ENCODE data around the gene CDK6.

CDK6 gene

DNA sequence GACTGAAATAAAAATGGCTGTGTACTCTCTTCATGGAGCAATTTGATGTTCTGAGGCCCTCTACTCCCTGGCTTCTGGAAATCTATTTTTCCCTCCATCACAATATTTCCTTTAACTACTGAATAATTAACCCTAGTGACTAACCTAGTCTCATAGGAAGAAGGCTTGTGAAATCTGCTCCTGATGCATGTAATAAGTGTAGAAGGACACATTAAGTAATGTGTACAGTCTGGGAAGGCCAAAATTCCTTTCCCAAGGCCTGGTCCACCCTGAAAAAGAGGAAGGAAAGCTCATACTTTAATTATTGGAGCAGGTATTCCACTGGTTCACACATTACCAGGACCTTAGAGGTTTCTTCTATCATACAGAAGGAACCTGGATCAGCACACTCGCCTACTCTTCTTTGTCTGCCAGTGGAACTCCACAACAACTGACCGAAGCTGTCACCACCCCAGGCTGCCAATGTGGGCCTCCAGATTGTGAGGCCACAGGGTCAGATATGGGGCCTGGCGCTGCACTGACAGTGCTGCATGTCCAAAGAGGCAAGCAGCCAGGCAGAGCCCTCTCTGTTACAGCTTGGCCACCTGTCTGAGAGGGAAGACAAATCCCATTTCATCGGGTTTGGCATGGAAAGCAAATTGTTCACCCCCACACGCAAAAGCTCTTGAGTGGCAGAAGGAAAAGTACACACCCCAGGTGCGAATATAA, 191.8 kb downstream of the CDK6 start:
- peak; percentile 50 for DNase-seq (ENCODE audit: low read depth)

DNA sequence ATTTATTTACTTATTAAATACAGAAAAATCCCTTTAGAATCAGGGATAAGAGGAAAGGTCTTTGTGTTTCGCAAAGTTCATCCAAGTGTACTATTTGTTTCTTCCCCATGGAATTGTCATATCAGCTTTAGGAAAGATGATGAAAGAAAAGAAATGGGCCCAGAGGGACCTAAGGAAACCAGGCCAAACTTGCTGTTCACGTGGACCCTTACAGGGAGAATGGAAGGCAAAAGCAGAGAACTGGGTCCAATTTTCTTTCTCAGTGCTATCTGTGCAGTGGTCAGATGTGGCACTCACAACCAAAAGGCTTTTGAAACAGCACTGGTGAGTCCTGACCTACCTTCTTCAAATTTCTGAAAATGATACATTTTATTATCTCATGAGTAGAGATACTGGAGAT, 192.6 kb downstream of the CDK6 start:
- DNase-seq (ENCODE audit: low read depth) = no peak

DNA sequence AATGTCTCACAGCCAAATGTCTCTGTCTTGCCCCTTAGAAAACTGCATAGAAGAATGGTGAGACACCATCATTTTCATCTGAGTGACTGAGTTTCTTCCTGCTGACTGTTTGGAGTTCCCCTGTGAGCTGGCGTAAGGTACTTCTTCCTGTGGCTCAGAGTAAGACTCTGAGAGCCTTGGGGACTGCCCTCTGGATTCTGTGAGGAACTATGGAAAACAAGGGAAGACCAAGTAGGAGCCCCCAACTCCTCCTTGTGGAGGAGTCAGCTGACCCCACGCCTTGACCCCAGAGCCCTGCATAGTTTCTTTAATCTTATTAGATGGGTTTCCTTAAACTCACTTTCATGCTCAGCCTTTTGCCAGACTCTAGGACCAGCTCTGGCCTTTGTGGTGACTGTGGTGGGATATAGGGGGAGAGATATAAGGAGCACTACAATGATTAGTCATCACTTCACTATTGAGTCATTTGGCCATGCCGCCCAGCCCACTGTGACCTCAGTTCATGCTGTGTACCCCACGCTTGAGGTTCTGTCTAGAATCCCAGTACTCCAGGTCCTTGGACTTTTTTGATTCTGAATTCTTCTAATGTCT, 194.4 kb downstream of the CDK6 start:
- peak; percentile 86 for DNase-seq (ENCODE audit: low read depth)

DNA sequence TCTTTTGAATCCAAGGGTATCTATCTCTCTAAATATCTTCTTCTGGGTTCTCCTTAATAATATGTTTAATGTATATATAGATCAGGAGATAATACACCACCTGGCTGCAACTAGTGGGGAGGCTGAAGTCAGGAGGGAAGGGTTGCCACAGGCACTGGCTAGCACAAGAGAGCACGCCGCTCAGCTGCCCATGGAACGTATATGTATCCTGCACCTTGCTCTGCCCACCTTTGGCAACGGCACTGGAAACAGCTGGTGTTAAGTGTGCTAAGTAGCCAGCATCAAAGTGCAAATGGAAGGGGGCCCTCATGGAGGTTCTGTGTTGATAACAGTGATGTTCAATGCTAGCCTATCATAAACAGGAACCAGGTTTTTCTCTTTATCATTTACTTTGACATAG, 196.4 kb downstream of the CDK6 start:
- no peak for DNase-seq (ENCODE audit: low read depth)

DNA sequence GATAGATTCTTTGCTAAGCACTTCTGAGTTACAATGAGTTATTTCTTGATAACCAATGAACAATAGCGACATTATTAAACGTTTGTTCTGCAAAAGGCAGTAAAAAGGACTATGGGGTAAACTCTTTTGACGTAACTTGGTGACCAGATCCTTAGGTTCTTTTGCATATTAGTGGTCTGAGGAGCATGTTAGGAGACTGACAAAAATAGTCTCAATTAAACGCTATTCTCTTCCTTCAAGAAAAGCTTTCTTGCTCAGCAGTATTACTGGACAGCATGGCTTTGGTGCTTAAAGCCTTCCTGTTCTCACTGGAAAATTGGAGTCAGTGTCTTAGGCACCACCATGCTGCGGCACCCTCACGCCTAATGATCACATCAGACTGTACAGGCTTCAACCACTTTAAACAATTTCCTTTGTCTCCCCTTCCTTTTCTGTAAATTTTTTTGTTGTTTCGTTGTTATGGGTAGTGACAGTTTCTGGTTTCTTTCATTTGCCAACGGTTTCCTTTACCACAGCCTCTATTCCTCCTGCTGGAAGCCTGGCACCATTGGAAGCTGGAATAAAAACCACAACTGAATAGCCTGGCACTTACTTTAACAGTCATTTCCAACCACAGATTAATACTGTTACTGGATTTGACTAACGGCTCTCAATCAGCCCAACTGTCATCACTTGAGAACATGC, 197.0 kb downstream of the CDK6 start:
- DNase-seq (ENCODE audit: low read depth) = no peak

DNA sequence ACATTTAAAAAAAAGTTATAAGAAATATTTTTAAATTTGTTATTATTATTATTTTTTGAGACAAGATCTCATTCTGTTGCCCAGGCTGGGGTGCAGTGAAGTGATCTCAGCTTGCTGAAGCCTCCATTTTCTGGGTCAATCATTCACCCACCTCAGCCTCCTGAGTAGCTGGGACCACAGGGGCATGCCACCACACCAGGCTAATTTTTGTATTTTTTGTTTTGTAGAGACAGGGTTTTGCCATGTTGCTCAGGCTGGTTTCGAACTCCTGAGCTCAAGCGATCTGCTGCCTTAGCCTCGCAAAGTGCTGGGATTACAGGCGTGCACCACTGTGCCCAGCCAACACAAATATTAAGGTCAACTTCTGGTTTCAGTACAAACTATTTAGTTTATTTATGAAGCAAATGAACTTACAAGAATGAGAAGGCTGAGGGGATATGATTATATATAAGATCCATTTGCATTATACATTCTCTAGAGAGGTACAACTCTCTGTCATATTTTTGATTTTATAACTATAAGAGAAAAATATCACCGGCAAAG, 200.3 kb downstream of the CDK6 start:
- peak; percentile 65 for DNase-seq (ENCODE audit: low read depth)

DNA sequence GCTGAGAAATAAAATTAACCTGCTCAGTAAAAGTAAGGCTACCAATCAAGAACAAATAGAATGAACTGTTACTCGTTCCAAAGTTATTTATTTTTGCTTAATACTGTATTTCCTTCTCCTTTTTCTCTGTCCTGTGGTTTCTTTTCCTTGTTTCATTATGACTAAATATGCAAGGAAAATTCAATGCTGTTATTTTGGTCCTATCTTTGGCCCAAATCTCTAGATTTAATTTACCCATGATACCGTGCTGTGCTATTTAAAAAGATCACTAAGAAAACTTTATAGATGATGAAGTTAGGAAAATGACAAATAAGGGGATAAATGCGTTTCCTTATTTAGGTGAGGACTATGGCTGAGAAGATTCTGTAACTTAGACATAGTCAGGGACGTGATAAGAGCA, 200.8 kb downstream of the CDK6 start:
- DNase-seq (ENCODE audit: low read depth) = no peak

DNA sequence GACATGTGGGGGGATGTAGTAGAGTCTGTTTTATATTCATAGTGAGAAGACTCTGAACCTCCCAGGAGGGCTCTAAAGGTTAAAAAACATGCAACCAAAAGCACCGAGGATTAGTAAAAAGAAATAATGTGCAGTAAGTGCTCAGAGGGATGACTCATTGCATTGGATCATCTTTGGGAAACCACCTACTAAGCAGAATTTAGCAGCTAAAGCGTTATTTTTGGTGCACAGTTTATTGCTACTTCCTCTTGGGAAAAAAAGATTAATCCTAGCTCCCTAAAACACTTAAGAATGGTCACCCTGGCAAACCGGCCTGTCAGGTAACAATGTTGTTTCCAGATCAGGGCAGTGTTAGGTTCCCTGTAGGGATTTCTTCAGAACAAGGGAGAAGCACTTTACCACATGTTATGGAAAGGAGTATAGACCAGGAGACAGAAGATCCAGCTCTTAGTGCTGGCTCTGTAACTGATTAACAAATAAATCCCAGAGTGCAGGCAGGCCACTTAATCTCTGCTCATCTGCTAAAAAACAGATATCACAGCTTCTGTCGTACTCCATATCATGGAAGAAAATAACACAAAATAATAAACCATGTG, 201.4 kb downstream of the CDK6 start:
- peak; percentile 94 for DNase-seq (ENCODE audit: low read depth)

DNA sequence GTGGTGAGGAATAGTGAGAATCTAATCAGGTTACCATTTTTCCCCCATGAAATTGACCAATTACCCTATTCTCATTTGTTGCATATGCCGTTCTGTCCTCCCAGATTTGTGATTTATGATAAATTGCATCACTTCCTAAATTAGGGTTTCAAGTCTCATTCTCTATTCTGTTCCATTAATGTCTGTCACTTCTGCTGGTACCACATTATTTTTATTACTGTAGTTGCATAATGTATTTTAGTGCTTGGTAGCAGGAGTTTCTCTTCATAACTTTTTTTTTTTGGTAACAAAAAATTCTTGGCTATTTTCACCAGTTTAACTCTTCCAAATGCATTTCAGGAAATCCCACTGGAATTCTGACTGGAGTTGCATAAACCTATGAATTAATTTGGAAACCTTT, 202.2 kb downstream of the CDK6 start:
- DNase-seq (ENCODE audit: low read depth) = no peak

DNA sequence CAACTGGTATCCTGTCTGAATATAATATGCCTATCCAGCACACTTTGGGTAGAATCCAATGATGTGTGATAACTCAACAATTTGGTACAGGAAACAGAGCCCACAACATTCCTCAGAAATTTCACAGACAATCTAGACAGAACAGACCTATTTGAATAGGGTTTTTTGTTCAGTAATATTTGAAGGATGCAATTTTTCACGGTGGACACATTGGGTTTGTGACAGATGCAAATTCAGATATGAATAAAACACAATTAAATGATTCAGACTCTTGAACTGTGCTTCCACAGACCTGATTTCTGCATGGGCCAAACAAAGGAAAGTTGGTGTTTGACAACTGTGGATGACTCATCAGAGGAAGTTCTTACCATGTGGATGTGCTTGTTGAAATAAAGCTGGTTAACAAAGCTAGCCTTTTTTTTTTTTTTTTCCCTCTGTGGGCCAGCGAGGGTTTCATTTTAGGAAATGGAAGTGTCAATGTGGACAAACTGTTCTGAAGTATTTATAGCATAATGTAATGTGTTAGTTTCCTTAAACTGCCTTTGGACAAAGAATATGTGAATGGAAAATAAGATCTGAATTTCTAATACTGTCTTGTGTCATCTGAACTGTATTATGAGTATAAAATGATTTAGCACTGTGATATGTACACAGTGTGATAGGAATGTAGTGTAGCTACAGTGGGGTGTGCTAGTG, 203.0 kb downstream of the CDK6 start:
- peak; percentile 93 for DNase-seq (ENCODE audit: low read depth)

DNA sequence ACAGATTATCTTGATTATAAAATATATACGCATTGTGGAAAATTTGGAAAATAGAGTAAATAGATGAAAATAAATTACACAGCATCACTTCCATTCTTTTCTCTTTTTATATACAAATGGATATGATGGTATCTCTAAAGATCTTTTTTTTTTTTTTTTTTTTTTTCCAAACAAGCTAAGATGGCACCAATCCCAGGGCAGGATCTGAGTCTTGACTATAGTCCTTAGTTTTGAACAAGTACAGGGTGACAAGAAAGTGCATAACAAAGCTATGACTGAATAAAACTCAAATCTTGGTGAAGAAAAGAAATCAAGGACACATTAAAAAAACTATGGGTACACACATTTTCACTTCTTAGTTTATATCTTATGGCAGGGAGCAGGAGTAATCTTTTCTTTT, 203.6 kb downstream of the CDK6 start:
- no peak for DNase-seq (ENCODE audit: low read depth)

DNA sequence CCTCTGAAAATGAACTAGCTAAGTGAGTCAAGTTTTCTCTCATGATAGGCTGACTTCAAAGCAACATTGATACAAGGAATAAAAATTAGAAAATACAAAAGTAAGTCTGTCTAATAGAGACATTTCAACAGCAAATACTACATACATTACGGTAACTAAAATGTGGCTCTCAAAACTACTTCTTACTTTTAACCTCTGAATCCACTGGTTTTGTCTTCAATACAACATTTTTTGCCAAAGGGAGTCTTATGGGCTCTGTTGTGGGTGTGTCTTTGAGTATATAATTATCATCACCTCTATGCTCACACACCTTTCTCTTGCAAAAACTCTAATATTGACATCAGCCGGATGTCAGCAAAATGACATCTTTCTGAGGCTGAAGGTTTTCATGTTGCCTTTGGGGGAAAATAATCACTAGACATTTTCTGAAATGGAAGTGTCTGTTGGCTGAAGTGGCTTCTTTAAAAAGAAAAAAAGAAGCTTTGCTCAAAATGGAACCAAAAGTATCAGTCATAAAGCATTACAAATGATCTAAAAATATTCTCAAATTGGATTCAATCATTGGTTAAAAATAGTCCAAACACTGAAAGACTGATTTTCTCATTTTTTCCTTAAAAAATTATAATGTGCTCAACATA, 204.4 kb downstream of the CDK6 start:
- no peak for DNase-seq (ENCODE audit: low read depth)

DNA sequence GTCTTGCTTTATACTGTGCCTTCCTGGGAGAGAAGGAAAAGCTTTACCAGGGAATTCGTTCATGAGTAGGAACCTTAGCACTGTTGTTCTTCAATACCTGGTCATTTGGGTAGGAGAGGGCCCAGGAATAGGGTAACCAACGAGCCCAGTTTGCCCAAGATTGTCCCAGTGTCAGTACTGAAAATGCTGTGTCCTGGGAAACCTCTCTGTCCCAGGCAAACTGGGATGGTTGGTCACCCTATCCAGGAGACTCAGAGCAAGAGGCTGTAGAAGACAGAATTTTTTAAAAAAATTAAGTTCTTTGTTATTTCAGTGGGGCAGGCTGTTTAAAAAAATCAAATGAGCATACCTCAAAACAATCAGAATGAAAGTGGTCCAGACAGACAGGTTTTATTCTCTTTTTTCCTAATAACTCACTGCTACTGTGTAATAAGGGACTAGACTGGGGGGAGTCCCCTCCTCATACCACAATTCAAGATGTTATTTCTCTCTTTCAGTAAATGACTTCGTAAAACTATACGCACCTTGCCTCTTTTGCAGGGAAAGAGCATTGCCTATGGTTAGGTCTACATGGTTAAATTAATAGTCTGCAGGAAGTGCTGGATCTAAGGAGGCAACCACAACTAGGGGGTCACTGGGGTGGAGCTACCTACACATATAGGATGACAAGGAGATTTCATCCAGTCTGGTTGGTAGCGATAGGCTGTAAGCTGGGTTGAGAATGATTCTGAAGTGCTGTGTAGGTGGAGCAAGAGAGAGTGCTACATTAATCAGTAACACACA, 205.1 kb downstream of the CDK6 start:
- no peak for DNase-seq (ENCODE audit: low read depth)

DNA sequence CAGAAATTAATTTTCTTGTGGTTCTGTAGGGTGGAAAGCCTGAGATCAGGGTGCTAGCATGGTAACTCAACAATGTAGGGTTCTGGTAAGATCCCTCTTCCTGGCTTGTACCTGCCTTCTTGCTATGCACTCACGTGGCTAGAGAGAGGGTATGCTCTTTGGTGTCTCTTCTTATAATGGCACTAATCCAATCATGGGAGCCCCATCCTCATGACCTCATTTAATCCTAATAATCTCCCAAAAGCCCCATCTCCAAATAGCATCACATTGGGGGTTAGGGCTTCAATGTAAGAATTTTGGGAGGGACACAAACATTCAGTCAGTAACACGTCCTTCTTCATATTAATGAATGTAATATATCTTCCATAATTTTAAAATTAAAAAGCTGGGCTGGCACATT, 206.6 kb downstream of the CDK6 start:
- DNase-seq (ENCODE audit: low read depth) = no peak

DNA sequence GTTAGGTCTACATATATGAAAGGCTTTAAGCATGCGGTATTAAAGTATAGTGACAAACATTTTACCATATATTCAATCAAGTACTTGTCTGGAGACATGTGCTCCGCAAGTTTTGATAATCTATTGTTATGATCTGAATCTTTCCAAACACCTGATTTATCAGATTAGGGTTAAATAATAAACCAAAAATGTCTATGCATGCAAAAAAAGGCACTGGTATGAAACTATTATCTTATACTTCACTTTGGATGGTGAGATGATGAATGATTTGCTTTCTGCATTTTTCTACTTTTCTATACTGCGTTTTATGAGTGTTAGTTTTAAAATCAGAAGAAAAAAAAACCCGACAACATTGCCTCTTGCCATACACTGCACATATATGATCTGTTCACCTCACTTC, 208.4 kb downstream of the CDK6 start:
- DNase-seq (ENCODE audit: low read depth) = no peak

DNA sequence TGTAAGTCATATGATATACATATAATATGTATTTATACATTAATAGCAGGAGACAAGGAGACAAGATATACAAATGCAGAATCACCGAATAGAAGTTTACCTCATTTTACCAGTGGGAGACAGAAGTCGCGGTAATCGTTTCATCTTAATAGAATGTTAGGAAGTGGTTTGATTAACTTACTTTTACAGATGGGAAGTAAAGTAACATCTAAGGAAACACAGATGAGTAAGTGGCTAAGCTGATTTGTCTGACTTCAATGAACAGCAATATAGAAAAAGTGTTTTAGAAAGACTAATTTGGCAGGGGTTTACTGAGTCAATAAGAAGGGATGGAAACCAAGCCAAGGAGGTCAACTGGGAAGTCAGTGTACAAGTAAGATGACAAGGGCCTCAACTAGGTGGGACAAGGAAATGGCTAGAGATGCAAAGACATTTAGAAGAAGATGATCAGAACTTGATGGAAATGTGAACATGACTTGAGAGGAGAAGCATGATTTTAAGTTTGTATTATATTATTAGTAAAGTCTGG, 210.0 kb downstream of the CDK6 start:
- DNase-seq (ENCODE audit: low read depth) = no peak

DNA sequence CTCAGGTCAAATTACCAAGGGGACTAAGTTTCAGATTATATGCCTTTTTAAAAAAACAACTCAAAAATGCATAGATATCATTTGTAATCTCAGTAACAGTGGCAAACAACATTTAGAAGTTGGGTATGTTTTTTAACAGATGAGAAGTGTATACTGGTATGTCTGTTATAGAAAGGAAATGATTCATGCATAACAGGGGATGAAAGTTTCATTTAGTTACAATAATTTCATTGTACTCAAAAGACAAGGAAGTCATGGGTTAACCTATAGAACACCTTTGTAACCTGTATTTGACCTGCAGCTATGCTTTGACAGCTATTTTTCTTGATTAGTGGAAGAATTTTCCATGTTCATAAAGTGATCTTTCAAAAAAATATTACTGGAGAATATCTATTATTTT, 210.8 kb downstream of the CDK6 start:
- peak; percentile 52 for DNase-seq (ENCODE audit: low read depth)

DNA sequence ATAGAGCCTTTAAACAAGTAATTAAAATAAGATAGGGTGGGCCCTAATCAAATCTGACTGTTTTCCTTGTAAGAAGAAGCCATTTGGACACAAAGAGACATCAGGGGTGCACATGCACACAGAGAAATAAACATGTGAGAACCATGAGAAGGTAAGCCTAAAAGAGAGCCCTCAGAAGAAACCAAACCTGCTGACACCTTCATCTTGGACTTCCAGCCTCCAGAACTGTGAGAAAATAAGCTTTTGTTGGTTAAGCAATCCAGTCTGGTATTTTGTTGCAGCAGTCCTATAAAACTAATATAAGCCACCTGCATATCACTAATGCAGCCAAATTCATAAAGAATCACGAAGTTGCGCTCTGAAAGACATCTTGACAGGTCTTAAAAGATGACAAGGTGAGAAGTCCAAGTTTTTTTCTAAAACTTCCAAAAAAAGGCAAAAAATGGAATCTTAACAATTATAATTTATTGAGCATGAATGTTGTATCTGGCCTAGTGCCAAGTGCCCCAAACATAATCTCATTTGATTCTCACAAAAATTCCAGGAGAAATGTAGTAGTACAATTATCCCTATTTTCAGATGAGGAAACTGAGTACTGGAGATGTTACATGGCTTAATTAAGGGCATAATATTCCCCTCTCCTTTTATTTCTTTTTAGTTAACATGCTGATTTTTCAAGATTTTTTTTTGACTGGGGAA, 211.9 kb downstream of the CDK6 start:
- no peak for DNase-seq (ENCODE audit: low read depth)

DNA sequence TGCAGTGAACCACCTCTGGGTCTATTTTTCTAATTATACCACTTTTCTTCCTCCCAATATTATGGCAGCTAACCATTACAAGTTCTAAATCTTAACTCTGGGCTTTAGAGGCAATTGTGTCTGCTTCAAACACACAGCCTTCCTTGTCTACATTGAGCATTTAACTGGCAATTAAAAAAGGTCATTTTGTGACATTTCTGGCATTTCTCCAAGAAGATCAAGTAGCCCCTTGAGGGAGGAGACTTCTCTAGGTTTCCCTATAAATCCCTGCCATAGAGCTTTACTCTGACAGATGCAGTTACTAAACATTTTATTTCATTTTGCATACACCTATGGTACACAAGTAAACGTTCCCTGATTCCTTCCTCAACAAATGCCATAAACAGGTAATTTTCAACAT, 212.8 kb downstream of the CDK6 start:
- no peak for DNase-seq (ENCODE audit: low read depth)

DNA sequence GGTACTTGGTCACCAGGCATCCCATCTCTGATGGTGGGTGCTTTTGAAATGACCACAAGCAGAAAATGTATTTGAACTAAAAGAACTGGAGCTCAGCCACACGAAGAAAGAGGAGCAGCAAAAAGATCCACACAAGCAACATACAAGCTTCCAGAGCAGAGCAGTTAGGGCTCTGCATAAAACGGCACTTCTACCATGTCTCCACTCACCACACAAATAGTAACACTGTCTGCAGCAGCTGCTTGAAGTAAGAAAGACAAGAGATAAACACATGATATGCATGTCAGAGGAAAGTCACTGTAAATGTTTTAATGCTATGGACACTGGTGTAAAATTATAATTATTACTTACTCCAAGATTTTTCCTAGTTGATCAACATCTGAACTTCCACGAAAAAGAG, 213.7 kb downstream of the CDK6 start:
- DNase-seq (ENCODE audit: low read depth) = no peak
